Upper lobe of left lung (tissue), 6 donors: Measurements from ENCODE around the gene B4GALT4. TPM values are rescaled to one million over a fixed set of nuclear protein-coding genes. Genes with fewer than 3 reads are reported as not detected.

Source experiments
- ATAC-seq, 2 donors: fragments of 200-7000 bp; cut with Tn5 transposase; one replicate each; pipeline ENCODE4 v1.9.1; 2022; ENCODE audit warnings: mild to moderate bottlenecking in 2 of 2, moderate library complexity in 2 of 2; ENCODE audit not compliant: low FRiP score in 2 of 2
- DNase-seq, 2 donors: peaks; one replicate each; pipeline ENCODE4 v3.0.0-alpha.2; 2019 to 2020
- H3K27ac ChIP-seq, 4 donors: fragments of 200-600 bp; sonication (generic); one replicate each; pipeline ENCODE4 v1.5.1; 2016 to 2019
- H3K27me3 ChIP-seq, 4 donors: fragments of 200-600 bp; sonication (generic); one replicate each; pipeline ENCODE4 v1.5.1; 2017 to 2019
- H3K36me3 ChIP-seq, 4 donors: fragments of 200-600 bp; sonication (generic); one replicate each; pipeline ENCODE4 v1.5.1; 2016 to 2019
- H3K4me1 ChIP-seq, 4 donors: fragments of 200-600 bp; sonication (generic); one replicate each; pipeline ENCODE4 v1.5.1; 2018 to 2019
- H3K4me3 ChIP-seq, 4 donors: fragments of 200-600 bp; sonication (generic); one replicate each; pipeline ENCODE4 v1.5.1; 2017 to 2019; ENCODE audit warnings: mild to moderate bottlenecking in 2 of 4, moderate library complexity in 1 of 4
- H3K9me3 ChIP-seq, 4 donors: fragments of 200-600 bp; sonication (generic); one replicate each; pipeline ENCODE4 v1.5.1; 2018 to 2019
- CTCF ChIP-seq, 6 experiments: fragments of 450-650 bp in 4 of 6; fragments of 200-600 bp in 2 of 6; sonication (generic) in 2 of 6; IDR thresholded peaks; one replicate each; pipeline ENCODE4 v1.5.1; 2016 to 2019; ENCODE audit warnings: antibody characterized with exemption in 6 of 6
- EP300 ChIP-seq, 4 donors: sonication (generic); formaldehyde crosslinking; IDR thresholded peaks; one replicate each; pipeline ENCODE4 v1.5.1; 2017; ENCODE audit warnings: antibody characterized with exemption in 4 of 4, control low read depth in 2 of 4
- POLR2A ChIP-seq, 4 donors: fragments of 450-650 bp; IDR thresholded peaks; one replicate each; pipeline ENCODE4 v1.5.1; 2016 to 2017; ENCODE audit warnings: antibody characterized with exemption in 4 of 4, mild to moderate bottlenecking in 2 of 4
- POLR2AphosphoS5 ChIP-seq, 2 donors: sonication (generic); formaldehyde crosslinking; IDR thresholded peaks; one replicate each; pipeline ENCODE4 v1.5.1; 2017; ENCODE audit warnings: antibody characterized with exemption in 2 of 2
- WGBS, 2 donors: methylation state at CpG; one replicate each; pipeline ENCODE4 v1.1.5; 2017 to 2018; 5-methylcytosine and 5-hydroxymethylcytosine counted together
- total RNA-seq, 6 donors: library from RNA; depleted of rRNA in 4 of 6; stranded (reverse); fragments of >200 nt in 4 of 6; gene quantifications; one replicate each; pipeline versions ENCODE4 v1.1.0 to v1.2.1, GENCODE V29; 2016 to 2021
- donor health status: DM: no; HTN: no; CAD: no; lungs with moderate emphysema.
- donor health status: DM: no; HTN: yes; CAD: no; lungs with severe emphysema.

Gene B4GALT4
- total RNA-seq, 6 donors from 2014 or later = 7.3 to 24.3 (median 16.6) TPM

- DNase-seq (no peak), ATAC-seq (no peak)
- Histone ChIP-seq H3K27ac (no peak overlapping the region), H3K36me3 (peaks cover 6 to 69% (median 38%) of the 10 kb centered on the region in 4 donors), H3K9me3 (no peaks in the 10 kb centered on the region), H3K4me3 (no peak overlapping the region), H3K4me1 (no peaks in the 10 kb centered on the region), H3K27me3 (no peaks in the 10 kb centered on the region)
- WGBS, 2 donors = 77 to 87% methylated on average over 6 of the region's 6 CpGs
- TF ChIP-seq EP300 (IDR thresholded peaks at IDR 0.05) = no peak
- no peak for TF ChIP-seq CTCF (IDR thresholded peaks at IDR 0.05)
- no peak for TF ChIP-seq POLR2A (IDR thresholded peaks at IDR 0.05)
- TF ChIP-seq POLR2AphosphoS5 (IDR thresholded peaks at IDR 0.05) = no peak
Measured at GRCh38 chr3:119227070-119227850, 13.4 kb downstream of the B4GALT4 start.

GRCh38 chr3:119225121-119225520, 15.6 kb downstream of the B4GALT4 start:
- ATAC-seq (no peak), DNase-seq (no peak)
- Histone ChIP-seq H3K27me3 (no peaks in the 10 kb centered on the region), H3K27ac (no peak overlapping the region), H3K4me1 (no peaks in the 10 kb centered on the region), H3K36me3 (peaks cover 6 to 73% (median 43%) of the 10 kb centered on the region in 4 donors), H3K9me3 (no peaks in the 10 kb centered on the region), H3K4me3 (no peak overlapping the region)
- WGBS, 2 donors = 79 to 82% methylated on average over 3 of the region's 3 CpGs
- TF ChIP-seq POLR2A (IDR thresholded peaks at IDR 0.05) (no peak), CTCF (IDR thresholded peaks at IDR 0.05) (no peak), POLR2AphosphoS5 (IDR thresholded peaks at IDR 0.05) (no peak), EP300 (IDR thresholded peaks at IDR 0.05) (no peak)

- TF ChIP-seq CTCF (IDR thresholded peaks at IDR 0.05) = no peak
- TF ChIP-seq EP300 (IDR thresholded peaks at IDR 0.05) = no peak
- no peak for TF ChIP-seq POLR2AphosphoS5 (IDR thresholded peaks at IDR 0.05)
- TF ChIP-seq POLR2A (IDR thresholded peaks at IDR 0.05) = no peak
- Histone ChIP-seq H3K27ac (no peak overlapping the region), H3K9me3 (no peaks in the 10 kb centered on the region), H3K27me3 (no peaks in the 10 kb centered on the region), H3K4me3 (no peak overlapping the region), H3K36me3 (peaks cover 9 to 72% (median 38%) of the 10 kb centered on the region in 4 donors), H3K4me1 (no peaks in the 10 kb centered on the region)
- DNase-seq (peak in 1 of 2 donors; percentile 27), ATAC-seq (no peak)
- 90 to 99% methylated on average over 5 of the region's 5 CpGs for WGBS, 2 donors
Measured at GRCh38 chr3:119223511-119223910, 17.2 kb downstream of the B4GALT4 start.

GRCh38 chr3:119222391-119222790, 18.3 kb downstream of the B4GALT4 start:
- H3K9me3 ChIP-seq = no peaks in the 10 kb centered on the region
- no peaks in the 10 kb centered on the region for H3K4me1 ChIP-seq
- WGBS, 2 donors = 84 to 85% methylated on average over 7 of the region's 7 CpGs
- DNase-seq (no peak), ATAC-seq (no peak)
- H3K27ac ChIP-seq = no peak overlapping the region
- TF ChIP-seq EP300 (IDR thresholded peaks at IDR 0.05) (no peak), POLR2AphosphoS5 (IDR thresholded peaks at IDR 0.05) (no peak), CTCF (IDR thresholded peaks at IDR 0.05) (no peak), POLR2A (IDR thresholded peaks at IDR 0.05) (no peak)
- peaks cover 9 to 74% (median 48%) of the 10 kb centered on the region in 4 donors for H3K36me3 ChIP-seq
- H3K27me3 ChIP-seq = no peaks in the 10 kb centered on the region
- H3K4me3 ChIP-seq = no peak overlapping the region
